ENCODE results near the gene CAPRIN2. TPM values are rescaled to one million over a fixed set of nuclear protein-coding genes. Genes with fewer than 3 reads are reported as not detected.

Gene CAPRIN2
- total and polyA plus RNA-seq, 2 of the 8 experiments (the other 6 are each of a cell fraction or from before 2014, with no cell fraction given): 24.8 to 52.0 TPM

DNA sequence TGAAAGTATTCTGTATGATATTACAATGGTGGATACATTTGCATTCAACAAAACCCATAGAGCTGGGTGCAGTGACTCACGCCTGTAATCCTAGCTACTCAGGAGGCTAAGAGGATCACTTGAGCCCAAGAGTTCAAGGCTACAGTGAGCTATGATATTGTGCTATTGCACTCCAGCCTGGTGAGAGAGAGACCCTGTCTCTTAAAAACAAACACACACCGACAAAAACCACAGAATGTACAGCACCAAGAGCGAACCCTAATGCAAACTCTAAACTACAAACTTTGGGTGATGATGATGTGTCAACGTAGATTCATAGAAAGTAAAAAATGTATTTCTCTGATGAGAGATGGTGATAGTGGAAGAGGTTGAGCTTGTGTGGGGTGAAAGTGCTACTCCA lies 8.6 kb downstream of the CAPRIN2 start:
- no peak for FAIRE-seq
- Histone ChIP-seq H3K56ac (replicated peaks; ENCODE audit: insufficient read length, low read depth, low read length) (no peak overlapping the region), H4K20me1 (replicated peaks in 1 of 2; ENCODE audit: control insufficient read depth in 1 of 2, insufficient read depth in 2 of 2, low read length in 2 of 2) (peaks cover 0 to 3% of the 10 kb centered on the region in 2 experiments), H4K91ac (replicated peaks; ENCODE audit: insufficient read length, low read length) (no peak overlapping the region), H4K8ac (ENCODE audit: extremely low read depth, insufficient read depth, low read length) (no peak overlapping the region), H3K79me1 (ENCODE audit: low read depth, low read length) (peaks cover 4% of the 10 kb centered on the region), H3K36me3 (ENCODE audit: control insufficient read depth in 2 of 4, insufficient read depth in 4 of 4, low read length in 3 of 4) (peaks cover 0 to 39% (median 12%) of the 10 kb centered on the region in 4 experiments; a peak in 5 of 8 replicates), H2BK5ac (ENCODE audit: low read depth, low read length) (no peak overlapping the region), H2AK5ac (ENCODE audit: low read depth, low read length) (no peak overlapping the region), H2BK120ac (replicated peaks; ENCODE audit: low read depth, low read length) (no peak overlapping the region), H3K27me3 (replicated peaks in 1 of 4; ENCODE audit: control insufficient read depth in 3 of 4, extremely low read depth in 1 of 4, insufficient read depth in 3 of 4, low read length in 3 of 4) (no peaks in the 10 kb centered on the region), H3K4me1 (replicated peaks in 1 of 4; ENCODE audit: control insufficient read depth in 3 of 4, insufficient read depth in 4 of 4, low read length in 3 of 4) (no peaks in the 10 kb centered on the region; a peak in 5 of 7 replicates), H3K18ac (ENCODE audit: extremely low read depth, low read length) (no peak overlapping the region), H3K79me2 (ENCODE audit: control insufficient read depth in 1 of 2, insufficient read depth in 2 of 2, low read length in 2 of 2) (peaks cover 0 to 99% of the 10 kb centered on the region in 2 experiments; a peak in 3 of 4 replicates), H3K14ac (ENCODE audit: insufficient read length) (no peak overlapping the region), H3K4me2 (ENCODE audit: insufficient read depth in 1 of 2, low read depth in 2 of 2, low read length in 2 of 2) (no peak overlapping the region), H3K23ac (ENCODE audit: insufficient read length) (no peak overlapping the region), H3K27ac (ENCODE audit: low read depth, low read length) (no peak overlapping the region), H2BK20ac (ENCODE audit: low read length) (no peak overlapping the region), H3K4ac (replicated peaks; ENCODE audit: insufficient read length, low read depth, low read length) (no peak overlapping the region), H3K4me3 (ENCODE audit: extremely low read depth in 1 of 4, insufficient read depth in 2 of 4, low read depth in 3 of 4, low read length in 4 of 4) (no peak overlapping the region), H2BK15ac (ENCODE audit: low read length) (no peak overlapping the region), H4K5ac (ENCODE audit: insufficient read length, low read depth, low read length) (no peak overlapping the region), H2AFZ (ENCODE audit: low read length) (no peak overlapping the region), H3K23me2 (ENCODE audit: low read depth, low read length) (no peaks in the 10 kb centered on the region), H3K9ac (replicated peaks in 1 of 4; ENCODE audit: extremely low read depth in 1 of 4, low read depth in 3 of 4, low read length in 3 of 4) (no peak overlapping the region), H2BK12ac (ENCODE audit: low read depth, low read length) (no peak overlapping the region), H3K9me3 (ENCODE audit: insufficient read depth in 2 of 2, low read depth in 1 of 2, low read length in 1 of 2) (no peaks in the 10 kb centered on the region; a peak in 1 of 4 replicates)
- TF ChIP-seq TCF12 (IDR thresholded peaks at IDR 0.05; ENCODE audit: low read depth, low read length): no peak
- TF ChIP-seq POU5F1 (IDR thresholded peaks at IDR 0.05; ENCODE audit: low read depth, low read length): no peak
- no peak for TF ChIP-seq NANOG (IDR thresholded peaks at IDR 0.05; ENCODE audit: insufficient read depth, low read depth, low read length, poor library complexity, severe bottlenecking)
- POLR2A ChIA-PET (ENCODE audit: partially characterized antibody): no interaction called here
- no peak for DNase-seq (ENCODE audit: low read depth in 1 of 2, low spot score in 2 of 2)
- CTCF ChIA-PET (ENCODE audit: partially characterized antibody): interaction anchor here (1.3 to 3.7 kb wide), 3 partner anchors 7 to 61 kb away, joined by 3 to 30 read pairs (median 11); no protein-coding TSS in a partner anchor
- WGBS, 2 experiments (ENCODE audit: extremely low coverage in 1 of 2, insufficient coverage in 1 of 2, insufficient read length in 1 of 2, insufficient replicate concordance in 2 of 2, low coverage in 1 of 2, low lambda C conversion rate in 2 of 2, missing lambda C conversion rate in 1 of 2): 94% methylated on average over 4 of the region's 4 CpGs; no CpG with 5 or more reads in 1 of the 2 experiments

Data from H1 (cell line).